GM13976 (cell line): ENCODE data around the gene STARD3NL.

Source experiments
- DNase-seq: peaks from one replicate; pipeline ENCODE4 v3.0.0; 2012; ENCODE audit warnings: low spot score
- in situ Hi-C: fragments of 300-500 bp; cut with MboI; formaldehyde crosslinking; loops from one replicate; pipeline ENCODE4 v1.12.0; 2022; ENCODE audit warnings: low sequenced_read_pairs, mixed read lengths, inconsistent platforms; ENCODE audit not compliant: unreplicated experiment
- TF ChIP-seq, protein P1 (sequence below): IDR thresholded peaks from 2 replicates; pipeline ENCODE4 v1.5.1; 2012; ENCODE audit warnings: borderline replicate concordance, mild to moderate bottlenecking; ENCODE audit not compliant: insufficient read depth; ENCODE audit errors: extremely low read depth, missing control alignments, control extremely low read depth

STARD3NL gene

DNA sequence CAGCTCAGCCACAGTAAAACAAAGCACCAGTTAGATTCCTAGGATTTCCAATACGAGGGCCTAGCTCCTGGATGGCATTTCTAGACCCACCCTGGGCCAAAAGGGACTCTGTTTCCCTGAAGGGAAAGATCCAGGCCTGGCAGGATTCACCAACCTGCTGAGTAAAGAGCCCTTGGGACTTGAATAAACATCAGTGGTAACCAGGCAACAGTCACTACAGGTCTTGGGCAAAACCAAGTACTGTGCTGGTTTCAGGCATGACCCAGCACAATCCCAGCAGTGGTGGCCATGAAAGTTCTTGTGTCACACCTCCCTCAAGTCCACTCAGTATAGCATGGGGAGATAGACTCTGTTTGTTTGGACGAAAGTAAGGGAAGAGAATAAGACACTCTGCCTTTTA lies 31.0 kb upstream of the STARD3NL start:
- TF ChIP-seq, protein P1, sequence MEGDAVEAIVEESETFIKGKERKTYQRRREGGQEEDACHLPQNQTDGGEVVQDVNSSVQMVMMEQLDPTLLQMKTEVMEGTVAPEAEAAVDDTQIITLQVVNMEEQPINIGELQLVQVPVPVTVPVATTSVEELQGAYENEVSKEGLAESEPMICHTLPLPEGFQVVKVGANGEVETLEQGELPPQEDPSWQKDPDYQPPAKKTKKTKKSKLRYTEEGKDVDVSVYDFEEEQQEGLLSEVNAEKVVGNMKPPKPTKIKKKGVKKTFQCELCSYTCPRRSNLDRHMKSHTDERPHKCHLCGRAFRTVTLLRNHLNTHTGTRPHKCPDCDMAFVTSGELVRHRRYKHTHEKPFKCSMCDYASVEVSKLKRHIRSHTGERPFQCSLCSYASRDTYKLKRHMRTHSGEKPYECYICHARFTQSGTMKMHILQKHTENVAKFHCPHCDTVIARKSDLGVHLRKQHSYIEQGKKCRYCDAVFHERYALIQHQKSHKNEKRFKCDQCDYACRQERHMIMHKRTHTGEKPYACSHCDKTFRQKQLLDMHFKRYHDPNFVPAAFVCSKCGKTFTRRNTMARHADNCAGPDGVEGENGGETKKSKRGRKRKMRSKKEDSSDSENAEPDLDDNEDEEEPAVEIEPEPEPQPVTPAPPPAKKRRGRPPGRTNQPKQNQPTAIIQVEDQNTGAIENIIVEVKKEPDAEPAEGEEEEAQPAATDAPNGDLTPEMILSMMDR, result no peak
- no peak for DNase-seq
- in situ Hi-C loops, result no loop called here

- DNase-seq, result no peak
- TF ChIP-seq, protein P1, result no peak
- in situ Hi-C loops, result no loop called here
These were observed 26.5 kb upstream of the STARD3NL start for GRCh38 chr7:38151556-38151955.

DNA sequence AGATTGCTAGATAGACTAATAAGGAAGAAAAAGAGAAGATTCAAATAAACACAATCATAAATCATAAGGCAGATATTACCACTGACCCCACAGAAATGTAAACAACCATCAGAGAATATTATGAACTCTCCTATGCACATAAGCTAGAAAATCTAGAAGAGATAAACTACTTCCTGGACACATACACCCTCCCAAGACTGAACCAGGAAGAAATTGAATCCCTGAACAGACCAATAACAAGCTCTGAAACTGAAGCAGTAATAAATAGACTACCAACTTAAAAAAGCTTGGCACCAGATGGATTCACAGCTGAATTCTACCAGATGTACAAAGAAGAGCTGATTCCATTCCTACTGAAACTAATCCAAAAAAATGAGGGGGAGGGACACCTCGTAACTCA lies 24.5 kb upstream of the STARD3NL start:
- TF ChIP-seq, protein P1, result no peak
- in situ Hi-C loops, result no loop called here
- DNase-seq, result no peak

DNA sequence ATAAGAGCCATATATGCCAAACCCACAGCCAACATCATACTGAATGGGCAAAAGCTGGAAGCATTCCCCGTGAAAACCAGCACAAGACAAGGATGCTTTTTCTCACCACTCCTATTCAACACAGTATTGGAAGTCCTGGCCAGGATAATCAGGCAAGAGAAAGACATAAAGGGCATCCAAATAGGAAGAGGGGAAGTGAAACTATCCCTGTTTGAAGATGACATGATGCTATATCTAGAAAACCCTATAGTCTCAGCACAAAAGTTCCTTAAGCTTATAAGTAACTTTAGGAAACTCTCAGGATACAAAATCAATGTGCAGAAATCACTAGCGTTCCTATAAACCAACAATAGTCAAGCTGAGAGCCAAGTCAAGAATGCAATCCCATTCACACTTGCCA lies 23.8 kb upstream of the STARD3NL start:
- in situ Hi-C loops, result no loop called here
- TF ChIP-seq, protein P1, result no peak
- DNase-seq, result no peak

GRCh38 chr7:38160003-38160571 lies 18.0 kb upstream of the STARD3NL start:
- no peak for DNase-seq
- in situ Hi-C loops, result no loop called here
- TF ChIP-seq, protein P1, result no peak

DNA sequence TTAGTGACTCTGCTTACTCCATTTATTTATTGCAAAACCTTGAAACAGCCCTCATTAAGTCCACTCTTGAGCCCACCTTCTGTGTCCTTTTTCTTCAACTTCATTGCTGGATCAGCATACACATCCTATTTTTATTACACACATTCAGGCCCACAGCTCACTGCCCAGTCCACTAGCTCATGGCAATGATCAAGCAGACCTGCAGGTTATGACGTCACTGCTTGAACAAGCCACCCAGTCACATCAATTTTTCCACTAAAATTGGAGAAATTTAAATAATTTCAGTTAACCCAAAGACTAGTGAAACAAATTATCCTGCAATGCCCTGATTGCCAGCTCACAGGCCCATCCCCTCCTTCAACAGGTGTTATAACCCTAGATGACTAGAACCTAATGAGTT lies 16.0 kb upstream of the STARD3NL start:
- TF ChIP-seq, protein P1, result no peak
- in situ Hi-C loops, result no loop called here
- DNase-seq, result no peak
